ENCODE data around the gene HNRNPA2B1.
"Not testable (repeated sequence)": the region's sequence is repeated elsewhere in the genome, so short reads cannot be mapped to it uniquely, and the experiment has no call there.

HNRNPA2B1 gene

GRCh38 chr7:26198133-26198780 lies 2.3 kb downstream of the HNRNPA2B1 start:
- DNase-seq (ENCODE audit: low read depth in 2 of 2): no peak

GRCh38 chr7:26197153-26198115 lies 3.1 kb downstream of the HNRNPA2B1 start:
- no peak for DNase-seq (ENCODE audit: low read depth in 2 of 2)

- no peak for DNase-seq (ENCODE audit: low read depth in 2 of 2)
Measured at GRCh38 chr7:26195867-26196657, 4.5 kb downstream of the HNRNPA2B1 start.

GRCh38 chr7:26195182-26195581 lies 5.4 kb downstream of the HNRNPA2B1 start:
- DNase-seq (ENCODE audit: low read depth in 2 of 2): no peak

- DNase-seq (ENCODE audit: low read depth in 2 of 2): not testable (repeated sequence)
Measured at GRCh38 chr7:26194764-26195163, 5.8 kb downstream of the HNRNPA2B1 start.

GRCh38 chr7:26193432-26194207 lies 6.9 kb downstream of the HNRNPA2B1 start:
- DNase-seq (ENCODE audit: low read depth in 2 of 2): no peak

GRCh38 chr7:26192485-26193087 lies 8.0 kb downstream of the HNRNPA2B1 start:
- DNase-seq (ENCODE audit: low read depth in 2 of 2): no peak

GRCh38 chr7:26191974-26192479 lies 8.5 kb downstream of the HNRNPA2B1 start:
- no peak for DNase-seq (ENCODE audit: low read depth in 2 of 2)

- DNase-seq (ENCODE audit: low read depth in 2 of 2): no peak
Measured at GRCh38 chr7:26191233-26191973, 9.1 kb downstream of the HNRNPA2B1 start.

GRCh38 chr7:26190417-26190869 lies 10.1 kb downstream of the HNRNPA2B1 start:
- no peak for DNase-seq (ENCODE audit: low read depth in 2 of 2)

- DNase-seq (ENCODE audit: low read depth in 2 of 2): no peak
Measured at GRCh38 chr7:26189697-26190096, 10.8 kb downstream of the HNRNPA2B1 start.

- DNase-seq (ENCODE audit: low read depth in 2 of 2): no peak
Measured at GRCh38 chr7:26188957-26189541, 11.5 kb downstream of the HNRNPA2B1 start.

GRCh38 chr7:26188206-26188956 lies 12.2 kb downstream of the HNRNPA2B1 start:
- no peak for DNase-seq (ENCODE audit: low read depth in 2 of 2)

GRCh38 chr7:26187380-26188205 lies 13.0 kb downstream of the HNRNPA2B1 start:
- DNase-seq (ENCODE audit: low read depth in 2 of 2): no peak

- no peak for DNase-seq (ENCODE audit: low read depth in 2 of 2)
Measured at GRCh38 chr7:26186364-26187311, 13.9 kb downstream of the HNRNPA2B1 start.

- no peak for DNase-seq (ENCODE audit: low read depth in 2 of 2)
Measured at GRCh38 chr7:26185844-26186180, 14.7 kb downstream of the HNRNPA2B1 start.

Data from stimulated activated CD8-positive, alpha-beta memory T cell treated with anti-CD3 and anti-CD28 coated beads, Interleukin-15, amount 100 ng/mL, for 4 hours (primary cell).